Nephron (organoid): ENCODE data around the gene COQ8A.

ENCODE experiments used
- H3K27ac Mint-ChIP-seq, 3 experiments: 2 replicates each; pipeline ENCODE4 v1.8.0; 2020; ENCODE audit warnings: mixed read lengths in 3 of 3, mild to moderate bottlenecking in 2 of 3, moderate library complexity in 1 of 3
- H3K27me3 Mint-ChIP-seq: 2 replicates; pipeline ENCODE4 v1.8.0; 2021; ENCODE audit warnings: low read depth, mild to moderate bottlenecking, moderate library complexity, mixed read lengths
- H3K36me3 Mint-ChIP-seq: 2 replicates; pipeline ENCODE4 v1.8.0; 2020; ENCODE audit warnings: low read depth, mixed read lengths
- H3K4me1 Mint-ChIP-seq: 2 replicates; pipeline ENCODE4 v1.8.0; 2020; ENCODE audit warnings: mixed read lengths
- H3K4me3 Mint-ChIP-seq, 3 experiments: 2 replicates each; pipeline ENCODE4 v1.8.0; 2020; ENCODE audit warnings: mild to moderate bottlenecking in 3 of 3, mixed read lengths in 3 of 3, moderate library complexity in 2 of 3
- H3K9me3 Mint-ChIP-seq: 2 replicates; pipeline ENCODE4 v1.8.0; 2020; ENCODE audit warnings: mixed read lengths
- TF ChIP-seq, protein P1 (sequence below), 3 experiments: fragments of 200-600 bp; sonication (generic); IDR thresholded peaks; one replicate each; pipeline ENCODE4 v1.5.0; 2021; ENCODE audit warnings: antibody characterized with exemption in 3 of 3; ENCODE audit not compliant: unreplicated experiment in 3 of 3

The COQ8A gene

DNA sequence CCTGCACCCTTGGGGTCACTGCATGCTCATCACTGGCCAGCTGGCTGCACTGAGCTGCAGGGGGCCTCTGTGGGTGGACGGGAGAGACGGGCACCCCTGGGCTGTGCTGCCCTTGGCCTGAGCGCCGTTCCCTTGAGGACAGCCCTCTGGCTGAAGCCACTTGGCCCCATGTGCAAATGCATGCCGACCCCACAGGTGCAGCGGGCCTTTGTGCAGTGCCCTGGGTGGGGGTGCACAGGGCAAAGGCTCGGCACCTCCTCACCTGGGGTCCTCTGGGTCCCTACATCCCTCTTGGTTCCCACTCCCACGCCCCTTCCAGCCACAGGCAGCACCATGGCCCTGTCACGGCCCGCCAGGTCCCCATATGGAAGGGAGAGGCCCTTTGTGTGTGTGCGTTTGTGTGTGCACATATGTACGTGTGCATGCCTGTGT is 41.3 kb downstream of the COQ8A start:
- Mint-ChIP-seq H3K4me3 (no peak overlapping the region), H3K27ac (no peak overlapping the region), H3K27me3 (no peaks in the 10 kb centered on the region), H3K36me3 (peaks cover 5% of the 10 kb centered on the region), H3K4me1 (peaks cover 4% of the 10 kb centered on the region), H3K9me3 (no peaks in the 10 kb centered on the region)
- TF ChIP-seq, protein P1, sequence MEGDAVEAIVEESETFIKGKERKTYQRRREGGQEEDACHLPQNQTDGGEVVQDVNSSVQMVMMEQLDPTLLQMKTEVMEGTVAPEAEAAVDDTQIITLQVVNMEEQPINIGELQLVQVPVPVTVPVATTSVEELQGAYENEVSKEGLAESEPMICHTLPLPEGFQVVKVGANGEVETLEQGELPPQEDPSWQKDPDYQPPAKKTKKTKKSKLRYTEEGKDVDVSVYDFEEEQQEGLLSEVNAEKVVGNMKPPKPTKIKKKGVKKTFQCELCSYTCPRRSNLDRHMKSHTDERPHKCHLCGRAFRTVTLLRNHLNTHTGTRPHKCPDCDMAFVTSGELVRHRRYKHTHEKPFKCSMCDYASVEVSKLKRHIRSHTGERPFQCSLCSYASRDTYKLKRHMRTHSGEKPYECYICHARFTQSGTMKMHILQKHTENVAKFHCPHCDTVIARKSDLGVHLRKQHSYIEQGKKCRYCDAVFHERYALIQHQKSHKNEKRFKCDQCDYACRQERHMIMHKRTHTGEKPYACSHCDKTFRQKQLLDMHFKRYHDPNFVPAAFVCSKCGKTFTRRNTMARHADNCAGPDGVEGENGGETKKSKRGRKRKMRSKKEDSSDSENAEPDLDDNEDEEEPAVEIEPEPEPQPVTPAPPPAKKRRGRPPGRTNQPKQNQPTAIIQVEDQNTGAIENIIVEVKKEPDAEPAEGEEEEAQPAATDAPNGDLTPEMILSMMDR (IDR thresholded peaks at IDR 0.05; ENCODE audit: unreplicated experiment in 3 of 3), result no peak

DNA sequence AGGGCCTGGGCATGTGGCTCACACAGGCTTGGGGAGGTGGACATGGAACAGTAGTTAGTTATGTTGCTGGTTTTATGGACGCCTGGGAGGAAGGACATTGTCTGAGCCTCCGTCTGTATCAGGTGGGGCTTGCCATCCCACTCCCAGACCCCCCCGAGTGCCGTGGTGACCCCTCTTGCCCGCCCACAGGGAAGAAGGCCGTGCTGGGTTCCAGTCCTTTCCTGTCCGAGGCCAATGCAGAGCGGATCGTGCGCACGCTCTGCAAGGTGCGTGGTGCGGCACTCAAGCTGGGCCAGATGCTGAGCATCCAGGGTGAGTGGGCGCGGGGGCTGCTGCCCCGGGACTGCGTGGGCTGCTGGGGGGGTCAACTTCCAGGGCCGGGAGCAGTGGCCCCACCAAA is 41.7 kb downstream of the COQ8A start:
- Mint-ChIP-seq H3K4me1 (peaks cover 8% of the 10 kb centered on the region), H3K9me3 (no peaks in the 10 kb centered on the region), H3K27me3 (no peaks in the 10 kb centered on the region), H3K4me3 (no peak overlapping the region), H3K36me3 (peaks cover 9% of the 10 kb centered on the region), H3K27ac (no peak overlapping the region)
- TF ChIP-seq, protein P1 (IDR thresholded peaks at IDR 0.05; ENCODE audit: unreplicated experiment in 3 of 3), result no peak

DNA sequence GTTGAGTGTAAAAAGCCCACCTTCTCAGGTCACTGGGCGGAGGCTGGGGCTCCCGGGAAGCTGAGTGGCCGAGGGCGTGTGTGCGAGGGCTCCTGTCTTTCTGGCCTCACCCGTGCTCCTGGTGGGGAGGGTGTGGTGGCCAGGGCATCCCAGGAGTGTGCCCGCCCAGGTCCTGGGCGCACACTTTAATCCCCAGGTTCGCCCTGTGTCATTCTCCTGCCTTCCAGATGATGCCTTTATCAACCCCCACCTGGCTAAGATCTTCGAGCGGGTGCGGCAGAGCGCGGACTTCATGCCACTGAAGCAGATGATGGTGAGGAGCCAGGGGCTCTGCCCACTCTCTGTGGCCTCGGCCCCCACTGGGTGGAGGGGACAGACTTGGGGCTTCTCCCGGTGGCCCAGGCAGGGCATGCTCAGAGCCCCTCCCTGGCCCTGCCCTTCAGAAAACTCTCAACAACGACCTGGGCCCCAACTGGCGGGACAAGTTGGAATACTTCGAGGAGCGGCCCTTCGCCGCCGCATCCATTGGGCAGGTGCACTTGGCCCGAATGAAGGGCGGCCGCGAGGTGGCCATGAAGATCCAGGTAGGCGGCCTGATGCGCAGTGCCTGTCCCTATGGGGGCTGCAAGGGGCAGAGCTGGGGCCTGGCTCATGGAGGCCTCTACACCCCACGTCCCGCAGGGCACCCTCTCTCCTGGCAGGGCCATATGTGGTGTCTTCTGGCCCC is 42.5 kb downstream of the COQ8A start:
- TF ChIP-seq, protein P1 (IDR thresholded peaks at IDR 0.05; ENCODE audit: unreplicated experiment in 3 of 3), result no peak
- H3K27me3 Mint-ChIP-seq, result no peaks in the 10 kb centered on the region
- peaks cover 16% of the 10 kb centered on the region for H3K36me3 Mint-ChIP-seq
- no peaks in the 10 kb centered on the region for H3K9me3 Mint-ChIP-seq
- H3K4me1 Mint-ChIP-seq, result peaks cover 10% of the 10 kb centered on the region
- H3K27ac Mint-ChIP-seq, result no peak overlapping the region
- H3K4me3 Mint-ChIP-seq, result no peak overlapping the region

DNA sequence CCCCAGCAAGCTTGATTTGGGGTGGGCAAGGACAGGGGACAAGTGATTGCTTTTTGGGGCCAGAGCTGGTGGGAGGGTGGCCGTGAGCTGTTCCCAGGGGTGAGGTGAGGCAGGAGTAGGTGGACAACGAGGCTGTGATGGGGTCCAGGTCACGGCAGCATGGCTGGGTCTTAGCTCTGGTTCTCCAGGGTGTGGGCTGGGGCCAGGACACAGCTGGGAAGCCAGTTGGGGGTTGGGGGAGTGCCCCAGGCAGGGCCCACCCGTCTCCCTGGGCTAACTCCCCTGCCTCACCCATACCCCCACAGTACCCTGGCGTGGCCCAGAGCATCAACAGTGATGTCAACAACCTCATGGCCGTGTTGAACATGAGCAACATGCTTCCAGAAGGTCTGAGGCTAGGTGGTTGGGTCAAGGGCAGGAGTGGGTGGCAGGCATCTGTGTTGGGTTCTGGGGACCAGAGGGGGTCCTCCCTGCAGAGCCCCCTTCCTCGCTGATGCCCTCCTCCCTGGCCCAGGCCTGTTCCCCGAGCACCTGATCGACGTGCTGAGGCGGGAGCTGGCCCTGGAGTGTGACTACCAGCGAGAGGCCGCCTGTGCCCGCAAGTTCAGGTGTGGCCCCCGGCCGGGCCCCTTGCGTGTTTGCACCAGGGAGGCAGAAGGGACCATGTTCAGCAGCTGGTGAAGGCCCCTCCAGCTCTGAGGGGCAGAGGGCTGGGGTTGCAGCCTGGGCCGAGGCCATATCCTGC is 43.3 kb downstream of the COQ8A start:
- no peak overlapping the region for H3K4me3 Mint-ChIP-seq
- H3K27me3 Mint-ChIP-seq, result no peaks in the 10 kb centered on the region
- H3K9me3 Mint-ChIP-seq, result no peaks in the 10 kb centered on the region
- peaks cover 10% of the 10 kb centered on the region for H3K4me1 Mint-ChIP-seq
- peaks cover 17% of the 10 kb centered on the region for H3K36me3 Mint-ChIP-seq
- no peak overlapping the region for H3K27ac Mint-ChIP-seq
- TF ChIP-seq, protein P1 (IDR thresholded peaks at IDR 0.05; ENCODE audit: unreplicated experiment in 3 of 3), result no peak

DNA sequence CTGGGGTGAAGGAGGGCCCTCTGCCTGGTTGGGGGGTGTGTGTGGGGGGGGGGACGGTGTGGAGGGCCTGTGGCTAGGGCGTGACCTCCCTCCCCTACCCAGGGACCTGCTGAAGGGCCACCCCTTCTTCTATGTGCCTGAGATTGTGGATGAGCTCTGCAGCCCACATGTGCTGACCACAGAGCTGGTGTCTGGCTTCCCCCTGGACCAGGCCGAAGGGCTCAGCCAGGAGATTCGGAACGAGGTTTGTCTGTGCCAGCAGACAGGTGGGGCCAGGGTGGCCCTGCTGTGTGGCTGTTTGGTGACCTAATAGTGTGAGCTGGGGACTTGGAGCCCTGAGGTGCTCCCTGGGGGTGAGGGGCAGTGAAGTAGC is 43.9 kb downstream of the COQ8A start:
- Mint-ChIP-seq H3K27ac (no peak overlapping the region), H3K4me1 (peaks cover 10% of the 10 kb centered on the region), H3K27me3 (no peaks in the 10 kb centered on the region), H3K4me3 (no peak overlapping the region), H3K9me3 (no peaks in the 10 kb centered on the region), H3K36me3 (peaks cover 21% of the 10 kb centered on the region)
- TF ChIP-seq, protein P1 (IDR thresholded peaks at IDR 0.05; ENCODE audit: unreplicated experiment in 3 of 3), result no peak
